G401 (cell line): ENCODE results near the gene ITGAX. TPM values are rescaled to one million over a fixed set of nuclear protein-coding genes. Genes with fewer than 3 reads are reported as not detected.
"Not testable (repeated sequence)": the region's sequence is repeated elsewhere in the genome, so short reads cannot be mapped to it uniquely, and the experiment has no call there.

Source experiments
- DNase-seq: peaks from one replicate; pipeline ENCODE4 v3.0.0-alpha.2; 2015; ENCODE audit warnings: low spot score
- in situ Hi-C: cut with HindIII; loops from 2 replicates; pipeline ENCODE4 v1.10.0; 2016; ENCODE audit warnings: low sequenced_read_pairs, mixed read lengths
- total RNA-seq: library from RNA; depleted of rRNA; stranded (reverse); fragments of >200 nt; shearing (Covaris generic); gene quantifications from 2 replicates; pipeline ENCODE4 v1.2.3, GENCODE V29; 2014

The ITGAX gene
- total RNA-seq, 1 experiment from 2014 or later = 0.03 TPM

- in situ Hi-C loops = not testable (repeated sequence)
Observed at GRCh38 chr16:31338166-31338685, 16.8 kb upstream of the ITGAX start.

DNA sequence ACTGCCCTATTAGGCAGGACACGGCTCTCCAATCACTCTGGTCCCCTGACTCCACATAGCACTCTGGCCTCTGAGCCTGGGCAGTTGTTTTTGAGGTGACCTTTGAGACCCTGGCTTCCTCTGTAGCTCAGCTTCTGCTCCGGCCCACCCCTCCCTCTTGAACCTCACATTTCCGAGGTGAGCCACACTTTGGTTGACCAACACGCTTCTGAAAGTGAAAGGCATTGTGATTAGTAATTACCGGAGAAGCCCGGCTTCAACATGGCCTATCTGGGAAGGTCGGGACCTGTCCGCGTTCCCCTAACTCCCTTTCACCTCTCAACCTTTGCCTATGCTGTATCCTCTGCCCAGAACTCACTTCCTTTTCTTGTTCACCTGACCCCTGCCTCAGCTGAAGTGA, 10.3 kb upstream of the ITGAX start:
- no peak for DNase-seq
- in situ Hi-C loops = no loop called here

More at GRCh38 chr16:31338166-31338685, 16.8 kb upstream of the ITGAX start:
- DNase-seq = not testable (repeated sequence)

GRCh38 chr16:31347445-31347844, 7.5 kb upstream of the ITGAX start:
- no peak for DNase-seq
- in situ Hi-C loops = no loop called here

GRCh38 chr16:31348579-31348978, 6.4 kb upstream of the ITGAX start:
- DNase-seq = no peak
- in situ Hi-C loops = no loop called here

- in situ Hi-C loops = no loop called here
- no peak for DNase-seq
Observed at GRCh38 chr16:31350275-31351005, 4.5 kb upstream of the ITGAX start.

DNA sequence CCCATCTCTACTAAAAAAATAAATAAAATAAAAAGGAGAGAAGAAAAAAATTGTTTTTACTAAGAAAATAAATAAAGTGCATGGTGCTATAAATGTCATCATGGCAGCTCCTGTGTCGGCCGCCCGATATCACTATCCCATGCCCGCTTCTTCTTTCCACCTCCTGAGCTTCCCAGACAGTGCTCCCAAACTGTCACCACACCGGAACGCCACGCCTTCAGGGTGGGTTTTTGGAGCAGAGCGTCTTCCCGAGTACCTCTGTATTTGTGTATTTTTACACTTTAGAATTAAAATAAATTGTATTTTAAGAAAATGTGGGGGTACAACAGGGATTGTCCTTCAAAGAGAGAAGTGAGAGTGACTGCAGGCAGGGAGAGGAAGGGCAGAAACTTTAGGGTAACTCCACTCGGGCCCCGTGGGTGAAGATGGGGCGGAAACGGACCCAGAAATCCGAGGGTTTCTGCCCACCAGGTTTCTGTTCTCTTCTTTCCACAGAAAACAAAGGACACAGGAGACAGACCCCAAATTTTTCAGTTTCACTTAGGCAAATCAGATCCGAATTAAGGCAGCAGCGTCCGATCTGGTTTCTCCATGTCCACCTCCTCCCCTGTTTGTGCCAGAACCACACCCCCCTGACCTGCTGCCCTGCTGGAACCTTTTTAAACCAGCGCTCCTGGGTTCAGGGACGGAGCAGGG, 3.6 kb upstream of the ITGAX start:
- in situ Hi-C loops = no loop called here

GRCh38 chr16:31351942-31352325, 3.0 kb upstream of the ITGAX start:
- DNase-seq = no peak
- in situ Hi-C loops = no loop called here

More for the DNA sequence above, 3.6 kb upstream of the ITGAX start:
- no peak for DNase-seq

- in situ Hi-C loops = no loop called here
- DNase-seq = no peak
Observed at GRCh38 chr16:31352376-31353115, 2.4 kb upstream of the ITGAX start.

DNA sequence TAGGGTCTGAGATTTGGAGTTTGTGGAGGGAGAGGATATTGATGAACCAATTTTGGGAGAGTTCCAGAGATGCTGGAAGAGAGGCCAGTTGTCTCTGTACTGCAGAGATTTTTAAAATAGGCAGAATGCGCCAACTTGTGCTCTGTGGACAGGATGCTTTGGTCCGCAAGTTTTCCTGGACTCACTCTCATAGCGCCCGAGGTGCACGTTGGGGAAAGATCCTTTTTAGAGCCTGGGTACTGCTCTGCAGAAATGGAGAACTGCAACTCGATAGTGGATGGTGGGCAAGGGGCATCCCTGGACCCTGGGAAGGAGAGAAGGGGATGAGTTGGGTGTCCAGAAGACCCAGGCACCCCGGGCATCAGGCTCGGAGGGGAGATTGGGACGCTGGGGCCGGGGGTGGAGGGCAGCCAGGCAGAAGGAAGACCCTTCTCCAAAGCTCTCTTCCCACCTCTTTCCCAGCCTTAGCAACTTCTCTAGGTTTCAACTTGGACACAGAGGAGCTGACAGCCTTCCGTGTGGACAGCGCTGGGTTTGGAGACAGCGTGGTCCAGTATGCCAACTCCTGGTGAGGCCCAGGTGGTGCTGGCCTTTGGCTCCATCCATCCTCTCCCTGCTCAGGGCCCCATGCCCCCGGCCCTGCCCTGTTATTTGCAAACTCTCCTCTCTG, 590 bp downstream of the ITGAX start:
- DNase-seq = peak; percentile 41
- in situ Hi-C loops = no loop called here

GRCh38 chr16:31356566-31357323, 1.8 kb downstream of the ITGAX start:
- in situ Hi-C loops = no loop called here
- no peak for DNase-seq

- no peak for DNase-seq
- in situ Hi-C loops = no loop called here
Observed at GRCh38 chr16:31357324-31358109, 2.5 kb downstream of the ITGAX start.

- in situ Hi-C loops = no loop called here
- no peak for DNase-seq
Observed at GRCh38 chr16:31360251-31360650, 5.3 kb downstream of the ITGAX start.

DNA sequence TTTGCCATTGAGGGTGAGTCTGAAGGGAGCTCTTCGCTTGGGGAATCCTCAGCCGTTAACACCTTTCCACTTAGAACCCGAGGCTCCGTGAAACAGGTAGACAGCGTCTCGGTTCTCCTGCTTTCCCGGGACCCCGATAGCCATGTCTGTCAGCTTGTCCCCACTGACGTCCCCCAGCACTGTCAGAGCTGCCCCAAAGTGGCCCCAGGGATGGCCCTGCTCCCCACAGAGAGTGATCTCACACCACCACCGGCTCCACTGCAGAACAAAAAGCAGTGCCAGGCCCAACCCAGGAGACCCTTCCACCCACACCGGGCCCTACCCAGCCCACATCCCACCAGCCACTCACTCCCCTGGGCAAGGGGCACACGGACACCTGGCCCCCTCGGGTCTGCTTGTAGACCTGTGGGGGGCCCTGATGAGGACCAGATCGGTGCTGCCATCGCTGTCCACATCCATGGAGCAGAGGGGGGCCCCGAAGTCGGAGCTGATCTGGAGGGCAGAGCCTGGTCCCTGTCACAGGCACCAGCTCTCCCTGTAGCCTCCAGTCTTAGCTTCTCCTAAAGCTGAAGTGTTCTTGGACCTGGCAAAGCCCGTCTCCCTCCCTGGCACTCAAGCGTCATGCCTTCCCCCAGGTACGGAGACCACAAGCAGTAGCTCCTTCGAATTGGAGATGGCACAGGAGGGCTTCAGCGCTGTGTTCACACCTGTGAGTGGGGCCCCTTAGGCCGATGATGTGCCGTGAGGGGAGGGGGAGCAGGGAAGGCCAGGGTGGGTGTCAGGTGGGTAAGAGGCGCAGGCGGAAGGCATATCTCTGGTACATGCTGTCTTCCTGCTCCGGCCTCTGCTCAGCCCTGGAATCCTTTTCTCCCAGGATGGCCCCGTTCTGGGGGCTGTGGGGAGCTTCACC, 6.5 kb downstream of the ITGAX start:
- DNase-seq = no peak
- in situ Hi-C loops = no loop called here

- in situ Hi-C loops = no loop called here
- no peak for DNase-seq
Observed at GRCh38 chr16:31362476-31363405, 7.8 kb downstream of the ITGAX start.

DNA sequence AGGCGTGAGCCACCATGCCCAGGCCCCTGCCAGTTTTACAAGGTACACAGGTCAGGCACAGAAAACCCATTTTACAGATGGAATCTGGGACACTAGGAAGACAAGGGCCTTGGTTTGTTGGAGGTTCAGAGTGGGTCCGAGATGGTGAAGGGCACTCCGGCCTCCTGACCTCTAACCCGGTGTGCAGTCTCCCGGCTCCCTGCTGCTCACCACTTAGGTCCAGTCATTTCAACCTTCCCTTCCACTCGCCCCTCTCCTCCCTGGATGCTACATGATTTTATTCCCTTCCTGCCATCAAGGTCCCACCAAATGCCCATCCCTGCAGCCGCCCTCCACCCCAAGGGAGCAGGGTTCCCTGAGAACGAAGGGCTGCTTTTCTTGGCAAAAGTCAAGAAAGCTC, 8.7 kb downstream of the ITGAX start:
- DNase-seq = no peak
- in situ Hi-C loops = no loop called here

- no peak for DNase-seq
- in situ Hi-C loops = no loop called here
Observed at GRCh38 chr16:31364421-31364820, 9.4 kb downstream of the ITGAX start.
